K562 (cell line): ENCODE results near the gene BMP10. TPM values are rescaled to one million over a fixed set of nuclear protein-coding genes. Genes with fewer than 3 reads are reported as not detected.
A peak's percentile ranks its signal among the peaks of the same experiment; 100 is the strongest.

ENCODE experiments used
- BACH1 ChIP-seq: fragments of 200-800 bp; sonication (Bioruptor generic); IDR thresholded peaks from 2 replicates; pipeline ENCODE4 v1.6.1; 2016; ENCODE audit warnings: missing genetic modification characterization, missing compliant biosample characterization
- CBFA2T3 ChIP-seq: fragments of 450-650 bp; IDR thresholded peaks from 2 replicates; pipeline ENCODE4 v1.6.1; 2017
- CXXC5 ChIP-seq: fragments of 250-450 bp; sonication (Bioruptor Pico); IDR thresholded peaks from 2 replicates; pipeline ENCODE4 v1.8.0; 2022; ENCODE audit warnings: inconsistent platforms, mild to moderate bottlenecking, moderate library complexity
- DMBX1 ChIP-seq: fragments of 250-450 bp; sonication (Bioruptor Pico); IDR thresholded peaks from 2 replicates; pipeline ENCODE4 v1.8.0; 2022; ENCODE audit warnings: inconsistent platforms, mild to moderate bottlenecking, moderate library complexity, borderline replicate concordance
- DPF2 ChIP-seq: fragments of 450-650 bp; IDR thresholded peaks from 2 replicates; pipeline ENCODE4 v1.6.1; 2016
- FOSL1 ChIP-seq: fragments of 200-800 bp; sonication (Bioruptor generic); conservative IDR thresholded peaks from 2 replicates; pipeline ENCODE4 v1.6.1; 2016; ENCODE audit warnings: missing genetic modification characterization, missing compliant biosample characterization
- FOXM1 ChIP-seq, 2 experiments: fragments of 450-650 bp in 1 of 2; sonication (generic) in 1 of 2; formaldehyde crosslinking in 1 of 2; IDR thresholded peaks; 2 replicates each; pipeline versions ENCODE4 v1.6.1 to v1.9.0; 2017 to 2022; ENCODE audit warnings: low read depth in 2 of 2, mild to moderate bottlenecking in 2 of 2, missing genetic modification reagents in 1 of 2, moderate library complexity in 1 of 2
- HBP1 ChIP-seq: fragments of 450-650 bp; formaldehyde crosslinking; IDR thresholded peaks from 2 replicates; pipeline ENCODE4 v1.4.0; 2022; ENCODE audit warnings: missing genetic modification characterization
- MBD2 ChIP-seq: sonication (generic); IDR thresholded peaks from 2 replicates; pipeline ENCODE4 v1.6.1; 2016; ENCODE audit warnings: low read depth, borderline replicate concordance
- SNAPC5 ChIP-seq: fragments of 250-450 bp; sonication (Bioruptor Pico); IDR thresholded peaks from 2 replicates; pipeline ENCODE4 v1.8.0; 2021; ENCODE audit warnings: moderate library complexity, mild to moderate bottlenecking, inconsistent platforms
- TFE3 ChIP-seq: fragments of 450-650 bp; formaldehyde crosslinking; IDR thresholded peaks from 2 replicates; pipeline ENCODE4 v1.4.0; 2020; ENCODE audit warnings: mild to moderate bottlenecking, mixed read lengths
- ZNF324 ChIP-seq: fragments of 250-450 bp; sonication (Bioruptor Pico); IDR thresholded peaks from 2 replicates; pipeline ENCODE4 v1.4.0; 2020; ENCODE audit warnings: mild to moderate bottlenecking
- ZNF584 ChIP-seq: fragments of 200-800 bp; sonication (Bioruptor generic); IDR thresholded peaks from 2 replicates; pipeline ENCODE4 v1.6.1; 2016; ENCODE audit warnings: low read depth, mild to moderate bottlenecking, missing genetic modification characterization, missing compliant biosample characterization
- ZNF778 ChIP-seq: fragments of 450-650 bp; formaldehyde crosslinking; IDR thresholded peaks from 2 replicates; pipeline ENCODE4 v1.4.0; 2020; ENCODE audit warnings: mild to moderate bottlenecking, moderate library complexity
- polyA plus RNA-seq, 8 experiments: library from polyadenylated mRNA; depleted of rRNA in 4 of 8; stranded (reverse) in 5 of 8; unstranded in 3 of 8; fragments of >200 nt; fragmentation: Nextera tagmentation in 2 of 8; fragmentation: Illumina TruSeq in 1 of 8; extraction: Ambion mirVana in 2 of 8; extraction: Trizol in 1 of 8; gene quantifications; 2 replicates each; pipeline versions ENCODE4 v1.2.1 to v1.2.3, GENCODE V29; 2011 to 2014; ENCODE audit warnings: inconsistent platforms in 1 of 8, missing spikeins in 1 of 8
- total RNA-seq, 7 experiments: library from RNA; depleted of rRNA in 6 of 7; stranded (reverse); fragments of >200 nt in 6 of 7; fragmentation: Illumina TruSeq in 2 of 7; extraction: Trizol in 2 of 7; gene quantifications; 2 replicates each; pipeline versions ENCODE4 v1.2.1 to v1.2.3, GENCODE V29; 2011 to 2021; ENCODE audit warnings: low replicate concordance in 1 of 7
- TF ChIP-seq, protein P1 (sequence below): fragments of 250-450 bp; sonication (Bioruptor Pico); IDR thresholded peaks from 2 replicates; pipeline ENCODE4 v1.4.0; 2020; ENCODE audit warnings: mild to moderate bottlenecking, moderate library complexity, borderline replicate concordance
- TF ChIP-seq, protein P2 (sequence below): sonication (generic); formaldehyde crosslinking; IDR thresholded peaks from 2 replicates; pipeline ENCODE4 v1.8.1; 2023; ENCODE audit warnings: mild to moderate bottlenecking, missing genetic modification reagents

The BMP10 gene
- total and polyA plus RNA-seq, 9 of the 15 experiments (the other 6 are each of a cell fraction or from before 2014, with no cell fraction given), result 0.11 to 0.91 (median 0.43) TPM

DNA sequence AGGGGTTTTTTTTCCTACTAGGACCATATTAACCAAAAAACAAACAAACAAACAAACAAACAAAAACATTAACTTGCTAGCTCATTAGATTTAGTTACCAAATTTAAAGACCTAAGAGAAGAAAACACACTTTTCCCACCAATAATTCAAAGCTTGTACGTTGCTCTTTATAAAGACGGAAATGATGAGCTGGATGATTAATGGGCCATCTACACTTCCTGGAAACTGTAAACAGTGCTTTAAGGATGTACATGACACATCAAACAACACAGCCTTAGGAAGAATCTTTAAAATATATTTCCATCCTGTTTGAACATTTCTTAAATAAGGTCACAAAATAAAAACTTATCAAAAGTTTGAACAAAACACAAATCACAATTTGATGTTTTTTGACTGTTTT, 982 bp downstream of the BMP10 start (continued):
- TF ChIP-seq, protein P1, sequence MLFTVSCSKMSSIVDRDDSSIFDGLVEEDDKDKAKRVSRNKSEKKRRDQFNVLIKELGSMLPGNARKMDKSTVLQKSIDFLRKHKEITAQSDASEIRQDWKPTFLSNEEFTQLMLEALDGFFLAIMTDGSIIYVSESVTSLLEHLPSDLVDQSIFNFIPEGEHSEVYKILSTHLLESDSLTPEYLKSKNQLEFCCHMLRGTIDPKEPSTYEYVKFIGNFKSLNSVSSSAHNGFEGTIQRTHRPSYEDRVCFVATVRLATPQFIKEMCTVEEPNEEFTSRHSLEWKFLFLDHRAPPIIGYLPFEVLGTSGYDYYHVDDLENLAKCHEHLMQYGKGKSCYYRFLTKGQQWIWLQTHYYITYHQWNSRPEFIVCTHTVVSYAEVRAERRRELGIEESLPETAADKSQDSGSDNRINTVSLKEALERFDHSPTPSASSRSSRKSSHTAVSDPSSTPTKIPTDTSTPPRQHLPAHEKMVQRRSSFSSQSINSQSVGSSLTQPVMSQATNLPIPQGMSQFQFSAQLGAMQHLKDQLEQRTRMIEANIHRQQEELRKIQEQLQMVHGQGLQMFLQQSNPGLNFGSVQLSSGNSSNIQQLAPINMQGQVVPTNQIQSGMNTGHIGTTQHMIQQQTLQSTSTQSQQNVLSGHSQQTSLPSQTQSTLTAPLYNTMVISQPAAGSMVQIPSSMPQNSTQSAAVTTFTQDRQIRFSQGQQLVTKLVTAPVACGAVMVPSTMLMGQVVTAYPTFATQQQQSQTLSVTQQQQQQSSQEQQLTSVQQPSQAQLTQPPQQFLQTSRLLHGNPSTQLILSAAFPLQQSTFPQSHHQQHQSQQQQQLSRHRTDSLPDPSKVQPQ, result no peak
- TF ChIP-seq MBD2, result no peak
- TF ChIP-seq SNAPC5, result no peak
- TF ChIP-seq, protein P2, sequence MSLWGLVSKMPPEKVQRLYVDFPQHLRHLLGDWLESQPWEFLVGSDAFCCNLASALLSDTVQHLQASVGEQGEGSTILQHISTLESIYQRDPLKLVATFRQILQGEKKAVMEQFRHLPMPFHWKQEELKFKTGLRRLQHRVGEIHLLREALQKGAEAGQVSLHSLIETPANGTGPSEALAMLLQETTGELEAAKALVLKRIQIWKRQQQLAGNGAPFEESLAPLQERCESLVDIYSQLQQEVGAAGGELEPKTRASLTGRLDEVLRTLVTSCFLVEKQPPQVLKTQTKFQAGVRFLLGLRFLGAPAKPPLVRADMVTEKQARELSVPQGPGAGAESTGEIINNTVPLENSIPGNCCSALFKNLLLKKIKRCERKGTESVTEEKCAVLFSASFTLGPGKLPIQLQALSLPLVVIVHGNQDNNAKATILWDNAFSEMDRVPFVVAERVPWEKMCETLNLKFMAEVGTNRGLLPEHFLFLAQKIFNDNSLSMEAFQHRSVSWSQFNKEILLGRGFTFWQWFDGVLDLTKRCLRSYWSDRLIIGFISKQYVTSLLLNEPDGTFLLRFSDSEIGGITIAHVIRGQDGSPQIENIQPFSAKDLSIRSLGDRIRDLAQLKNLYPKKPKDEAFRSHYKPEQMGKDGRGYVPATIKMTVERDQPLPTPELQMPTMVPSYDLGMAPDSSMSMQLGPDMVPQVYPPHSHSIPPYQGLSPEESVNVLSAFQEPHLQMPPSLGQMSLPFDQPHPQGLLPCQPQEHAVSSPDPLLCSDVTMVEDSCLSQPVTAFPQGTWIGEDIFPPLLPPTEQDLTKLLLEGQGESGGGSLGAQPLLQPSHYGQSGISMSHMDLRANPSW (CRISPR knock-in tag), result no peak
- TF ChIP-seq ZNF778, result no peak
- TF ChIP-seq TFE3 (CRISPR knock-in tag), result no peak
- no peak for TF ChIP-seq CBFA2T3
- TF ChIP-seq ZNF584 (CRISPR knock-in tag), result no peak
- no peak for TF ChIP-seq HBP1 (CRISPR knock-in tag)
- TF ChIP-seq FOSL1 (tag), result peak; percentile 81
- peak; percentile 30; the same call in 1 of the 2 replicates for TF ChIP-seq CXXC5
- TF ChIP-seq ZNF324 (CRISPR knock-in tag), result no peak
- peak; percentile 45; the same call in 1 of the 2 replicates for TF ChIP-seq FOXM1 (IDR thresholded peaks at IDR 0.05; ENCODE audit: low read depth)
- TF ChIP-seq FOXM1 (CRISPR knock-in tag; IDR thresholded peaks at IDR 0.05; ENCODE audit: low read depth), result no peak
- TF ChIP-seq BACH1 (tag), result no peak
- TF ChIP-seq DMBX1, result no peak
- peak; percentile 62 for TF ChIP-seq DPF2
